OCI-LY3 (cell line): ENCODE data around the gene NEURL1.

ENCODE experiments used
- EZH2phosphoT487 ChIP-seq: fragments of 200-600 bp; shearing (Covaris generic); IDR thresholded peaks from 2 replicates; pipeline ENCODE4 v1.6.1; 2018; ENCODE audit warnings: antibody characterized with exemption, mixed run types, low read depth
- TF ChIP-seq, protein P1 (sequence below): fragments of 200-600, 300-600 bp; sonication (generic); IDR thresholded peaks from 2 replicates; pipeline ENCODE4 v1.5.1; 2014; ENCODE audit warnings: antibody characterized with exemption, low read length, low read depth

DNA sequence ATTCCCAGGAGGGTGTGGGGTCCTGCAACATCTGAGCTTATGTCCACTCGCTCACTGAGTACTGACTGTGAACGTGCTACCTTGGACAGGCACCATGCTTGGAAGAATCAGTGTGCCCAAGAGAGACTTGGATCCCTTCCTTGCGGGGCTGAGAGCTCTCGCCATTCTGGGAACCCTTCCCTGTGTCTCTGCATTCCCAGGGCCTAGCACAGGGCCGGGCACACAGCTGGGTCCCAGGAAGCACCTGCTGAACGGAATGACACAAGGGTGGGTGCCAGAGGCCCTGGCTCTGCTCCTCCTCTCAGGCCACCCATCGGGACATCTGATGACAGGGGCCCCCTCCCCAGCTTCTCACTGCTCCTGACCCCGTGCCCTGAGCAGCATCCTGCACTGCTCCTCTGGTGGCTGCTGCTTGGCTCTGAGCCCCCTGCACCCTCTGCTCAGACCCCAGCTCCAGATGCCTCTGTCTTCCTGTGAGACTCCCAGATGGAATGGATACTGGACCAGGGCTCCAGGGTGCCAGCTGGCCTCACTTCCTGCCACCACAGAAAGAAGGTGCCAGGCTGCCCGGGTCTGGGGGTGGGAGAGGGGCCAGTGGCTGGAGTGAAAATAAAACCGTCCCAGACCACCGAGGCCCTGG, 129.6 kb downstream of the NEURL1 start:
- TF ChIP-seq, protein P1, sequence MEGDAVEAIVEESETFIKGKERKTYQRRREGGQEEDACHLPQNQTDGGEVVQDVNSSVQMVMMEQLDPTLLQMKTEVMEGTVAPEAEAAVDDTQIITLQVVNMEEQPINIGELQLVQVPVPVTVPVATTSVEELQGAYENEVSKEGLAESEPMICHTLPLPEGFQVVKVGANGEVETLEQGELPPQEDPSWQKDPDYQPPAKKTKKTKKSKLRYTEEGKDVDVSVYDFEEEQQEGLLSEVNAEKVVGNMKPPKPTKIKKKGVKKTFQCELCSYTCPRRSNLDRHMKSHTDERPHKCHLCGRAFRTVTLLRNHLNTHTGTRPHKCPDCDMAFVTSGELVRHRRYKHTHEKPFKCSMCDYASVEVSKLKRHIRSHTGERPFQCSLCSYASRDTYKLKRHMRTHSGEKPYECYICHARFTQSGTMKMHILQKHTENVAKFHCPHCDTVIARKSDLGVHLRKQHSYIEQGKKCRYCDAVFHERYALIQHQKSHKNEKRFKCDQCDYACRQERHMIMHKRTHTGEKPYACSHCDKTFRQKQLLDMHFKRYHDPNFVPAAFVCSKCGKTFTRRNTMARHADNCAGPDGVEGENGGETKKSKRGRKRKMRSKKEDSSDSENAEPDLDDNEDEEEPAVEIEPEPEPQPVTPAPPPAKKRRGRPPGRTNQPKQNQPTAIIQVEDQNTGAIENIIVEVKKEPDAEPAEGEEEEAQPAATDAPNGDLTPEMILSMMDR = no peak
- TF ChIP-seq EZH2phosphoT487 = no peak
